Measurements from ENCODE around the gene PDP2.

PDP2 gene

DNA sequence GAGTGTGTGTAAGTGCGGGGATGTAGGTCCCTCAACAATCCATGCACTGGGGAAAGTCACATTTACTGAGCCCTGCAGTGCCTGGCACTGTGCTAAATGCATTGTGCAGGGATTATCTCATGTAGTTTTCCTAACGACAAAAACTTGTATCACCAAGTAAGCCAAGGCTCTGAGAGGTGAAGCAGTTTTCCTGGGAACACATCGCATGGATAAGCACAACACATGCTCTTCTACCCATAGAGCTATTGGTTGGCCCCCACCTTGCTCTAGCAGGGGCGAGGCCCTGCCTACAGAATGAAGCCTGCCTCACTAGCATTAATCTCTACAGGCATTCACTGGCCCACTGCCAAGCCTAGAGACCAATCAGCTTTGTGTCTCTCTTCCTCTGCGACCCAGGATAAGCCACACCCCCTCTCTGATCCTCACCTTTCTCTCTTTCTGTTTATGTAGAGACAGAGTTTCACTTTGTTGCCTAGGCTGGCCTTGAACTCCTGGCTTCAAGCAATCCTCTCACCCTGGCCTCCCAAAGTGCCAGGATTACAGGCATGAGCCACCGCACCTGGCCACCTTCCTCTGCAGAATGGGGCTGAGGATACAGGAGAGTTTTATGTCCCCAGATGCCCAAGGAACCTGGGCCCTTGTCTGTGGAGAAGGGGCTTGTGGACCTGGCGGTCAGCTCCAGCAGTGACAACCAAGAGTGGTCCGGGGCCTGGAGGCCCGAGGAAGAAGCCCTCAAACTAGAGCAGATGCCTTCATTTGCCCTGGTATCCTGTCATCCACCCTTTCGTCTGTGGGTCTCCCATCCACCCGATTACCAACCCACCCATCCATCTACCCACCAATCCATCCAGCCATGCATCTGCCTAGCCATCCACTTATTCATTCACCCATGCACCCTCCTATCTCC lies 25.6 kb downstream of the PDP2 start:
- no peaks in the 10 kb centered on the region for H3K79me2 ChIP-seq (ENCODE audit: insufficient read depth, low read length)

DNA sequence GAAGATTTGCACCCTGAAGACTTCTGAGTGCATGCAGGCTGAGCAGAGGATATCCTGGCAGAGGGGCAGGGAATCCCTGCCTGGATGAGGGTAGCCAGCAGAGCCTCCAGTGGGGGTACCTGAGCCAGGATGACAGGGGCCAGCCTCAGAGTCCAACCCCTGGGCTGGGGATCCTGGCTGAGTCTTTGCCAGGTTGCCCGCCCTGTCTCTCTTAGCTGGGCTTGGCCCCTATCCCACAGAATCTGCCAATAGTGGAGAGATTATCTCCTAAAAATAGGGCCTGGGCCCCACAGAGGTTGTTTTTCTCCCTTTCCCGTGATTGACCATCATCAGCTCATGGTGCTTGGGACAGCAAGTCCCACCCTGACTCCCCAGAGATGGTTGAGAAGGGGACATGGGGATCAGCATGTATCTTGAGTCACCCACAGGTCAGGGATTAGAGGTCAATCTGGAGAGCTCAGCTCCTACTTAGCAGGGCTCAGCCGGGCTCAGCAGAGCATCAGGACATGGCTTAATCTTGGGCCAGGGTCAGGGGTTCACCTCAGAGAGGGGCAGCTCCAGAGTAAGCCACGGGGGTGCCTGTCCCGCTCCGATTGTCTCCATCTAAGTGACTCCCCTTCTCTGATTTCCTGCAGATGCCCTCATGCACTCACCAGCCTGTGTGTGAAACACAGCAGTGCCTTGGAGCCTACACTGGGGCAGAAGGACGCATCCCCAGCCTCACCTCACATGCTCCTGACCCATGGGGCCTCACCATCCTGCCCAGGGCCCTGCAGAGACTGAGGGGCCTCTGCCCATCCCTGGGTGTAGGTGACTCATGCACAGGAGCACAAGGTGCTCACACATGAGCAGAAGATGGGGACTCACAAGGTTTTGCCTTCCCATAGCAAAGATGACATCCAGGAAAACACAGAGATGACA lies 26.9 kb downstream of the PDP2 start:
- Histone ChIP-seq H3F3A (ENCODE audit: low read depth) (no peaks in the 10 kb centered on the region), H2AFZ (ENCODE audit: low read length) (no peak overlapping the region), H3K9me3 (ENCODE audit: insufficient read depth, low read depth, low read length) (no peaks in the 10 kb centered on the region), H3K9me2 (replicated peaks; ENCODE audit: low read depth, low read length) (no peaks in the 10 kb centered on the region), H3K79me2 (ENCODE audit: insufficient read depth, low read length) (no peaks in the 10 kb centered on the region), H3K4me2 (ENCODE audit: low read depth, low read length, poor library complexity, severe bottlenecking) (no peak overlapping the region), H3K4me3 (ENCODE audit: low read length, poor library complexity, severe bottlenecking) (no peak overlapping the region), H3K4me1 (ENCODE audit: insufficient read depth, low read length, poor library complexity, severe bottlenecking) (peaks cover 8% of the 10 kb centered on the region), H3K27me3 (ENCODE audit: insufficient read depth, low read length, poor library complexity, severe bottlenecking) (no peaks in the 10 kb centered on the region), H4K20me1 (ENCODE audit: insufficient read depth, low read length, poor library complexity, severe bottlenecking) (no peaks in the 10 kb centered on the region), H3K9ac (ENCODE audit: low read depth, low read length, poor library complexity, severe bottlenecking) (no peak overlapping the region), H3K36me3 (ENCODE audit: insufficient read depth, low read length) (no peaks in the 10 kb centered on the region)
- TF ChIP-seq, protein P1, sequence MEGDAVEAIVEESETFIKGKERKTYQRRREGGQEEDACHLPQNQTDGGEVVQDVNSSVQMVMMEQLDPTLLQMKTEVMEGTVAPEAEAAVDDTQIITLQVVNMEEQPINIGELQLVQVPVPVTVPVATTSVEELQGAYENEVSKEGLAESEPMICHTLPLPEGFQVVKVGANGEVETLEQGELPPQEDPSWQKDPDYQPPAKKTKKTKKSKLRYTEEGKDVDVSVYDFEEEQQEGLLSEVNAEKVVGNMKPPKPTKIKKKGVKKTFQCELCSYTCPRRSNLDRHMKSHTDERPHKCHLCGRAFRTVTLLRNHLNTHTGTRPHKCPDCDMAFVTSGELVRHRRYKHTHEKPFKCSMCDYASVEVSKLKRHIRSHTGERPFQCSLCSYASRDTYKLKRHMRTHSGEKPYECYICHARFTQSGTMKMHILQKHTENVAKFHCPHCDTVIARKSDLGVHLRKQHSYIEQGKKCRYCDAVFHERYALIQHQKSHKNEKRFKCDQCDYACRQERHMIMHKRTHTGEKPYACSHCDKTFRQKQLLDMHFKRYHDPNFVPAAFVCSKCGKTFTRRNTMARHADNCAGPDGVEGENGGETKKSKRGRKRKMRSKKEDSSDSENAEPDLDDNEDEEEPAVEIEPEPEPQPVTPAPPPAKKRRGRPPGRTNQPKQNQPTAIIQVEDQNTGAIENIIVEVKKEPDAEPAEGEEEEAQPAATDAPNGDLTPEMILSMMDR (conservative IDR thresholded peaks at IDR 0.05; ENCODE audit: low read length) = no peak
- no peak for TF ChIP-seq EZH2phosphoT487 (IDR thresholded peaks at IDR 0.05; ENCODE audit: borderline replicate concordance)

More for the DNA sequence above, 25.6 kb downstream of the PDP2 start:
- H3K9ac ChIP-seq (ENCODE audit: low read depth, low read length, poor library complexity, severe bottlenecking) = no peak overlapping the region
- H3K4me2 ChIP-seq (ENCODE audit: low read depth, low read length, poor library complexity, severe bottlenecking) = no peak overlapping the region
- H3K27me3 ChIP-seq (ENCODE audit: insufficient read depth, low read length, poor library complexity, severe bottlenecking) = no peaks in the 10 kb centered on the region
- H3K9me2 ChIP-seq (replicated peaks; ENCODE audit: low read depth, low read length) = no peaks in the 10 kb centered on the region
- H3K4me3 ChIP-seq (ENCODE audit: low read length, poor library complexity, severe bottlenecking) = no peak overlapping the region
- no peak overlapping the region for H2AFZ ChIP-seq (ENCODE audit: low read length)
- no peaks in the 10 kb centered on the region for H3F3A ChIP-seq (ENCODE audit: low read depth)
- H3K9me3 ChIP-seq (ENCODE audit: insufficient read depth, low read depth, low read length) = no peaks in the 10 kb centered on the region
- no peaks in the 10 kb centered on the region for H4K20me1 ChIP-seq (ENCODE audit: insufficient read depth, low read length, poor library complexity, severe bottlenecking)
- no peak for TF ChIP-seq EZH2phosphoT487 (IDR thresholded peaks at IDR 0.05; ENCODE audit: borderline replicate concordance)
- TF ChIP-seq, protein P1 (conservative IDR thresholded peaks at IDR 0.05; ENCODE audit: low read length) = no peak
- H3K4me1 ChIP-seq (ENCODE audit: insufficient read depth, low read length, poor library complexity, severe bottlenecking) = peaks cover 8% of the 10 kb centered on the region
- no peaks in the 10 kb centered on the region for H3K36me3 ChIP-seq (ENCODE audit: insufficient read depth, low read length)

DNA sequence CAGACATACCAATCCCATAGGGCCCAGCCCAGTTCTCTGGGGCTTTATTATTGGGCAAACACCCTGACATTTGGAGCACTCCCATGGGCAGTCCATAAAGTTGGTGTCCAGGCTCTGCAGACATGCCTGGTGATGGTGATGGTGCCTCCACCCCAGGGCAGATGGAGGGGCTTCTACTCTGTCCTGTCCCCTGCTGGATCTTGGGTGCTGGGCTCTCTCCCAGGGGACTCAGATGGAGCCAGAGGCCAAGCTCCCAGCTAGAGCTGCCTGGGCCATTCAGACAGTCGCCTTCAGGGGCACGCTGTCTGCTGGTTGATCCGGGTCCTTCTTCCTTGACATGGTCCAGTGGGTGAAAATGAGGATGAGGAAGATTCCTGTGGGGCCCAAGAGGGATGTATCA lies 27.8 kb downstream of the PDP2 start:
- no peak for TF ChIP-seq EZH2phosphoT487 (IDR thresholded peaks at IDR 0.05; ENCODE audit: borderline replicate concordance)
- TF ChIP-seq, protein P1 (conservative IDR thresholded peaks at IDR 0.05; ENCODE audit: low read length) = no peak
- no peak overlapping the region for H3K4me2 ChIP-seq (ENCODE audit: low read depth, low read length, poor library complexity, severe bottlenecking)
- no peaks in the 10 kb centered on the region for H3K9me3 ChIP-seq (ENCODE audit: insufficient read depth, low read depth, low read length)
- no peak overlapping the region for H3K4me3 ChIP-seq (ENCODE audit: low read length, poor library complexity, severe bottlenecking)
- H3K9ac ChIP-seq (ENCODE audit: low read depth, low read length, poor library complexity, severe bottlenecking) = no peak overlapping the region
- H3K27me3 ChIP-seq (ENCODE audit: insufficient read depth, low read length, poor library complexity, severe bottlenecking) = no peaks in the 10 kb centered on the region
- no peak overlapping the region for H2AFZ ChIP-seq (ENCODE audit: low read length)
- H3K79me2 ChIP-seq (ENCODE audit: insufficient read depth, low read length) = no peaks in the 10 kb centered on the region
- no peaks in the 10 kb centered on the region for H3K9me2 ChIP-seq (replicated peaks; ENCODE audit: low read depth, low read length)
- H4K20me1 ChIP-seq (ENCODE audit: insufficient read depth, low read length, poor library complexity, severe bottlenecking) = no peaks in the 10 kb centered on the region
- H3F3A ChIP-seq (ENCODE audit: low read depth) = no peaks in the 10 kb centered on the region
- no peaks in the 10 kb centered on the region for H3K36me3 ChIP-seq (ENCODE audit: insufficient read depth, low read length)
- H3K4me1 ChIP-seq (ENCODE audit: insufficient read depth, low read length, poor library complexity, severe bottlenecking) = peaks cover 8% of the 10 kb centered on the region

All from Loucy (cell line).